B cell (primary cell): Measurements from ENCODE around the gene TBXA2R. TPM values are rescaled to one million over a fixed set of nuclear protein-coding genes. Genes with fewer than 3 reads are reported as not detected.

Source experiments
- ATAC-seq: fragments of 200-7000 bp; cut with Tn5 transposase; one replicate; pipeline ENCODE4 v1.10.0; 2021; ENCODE audit warnings: low read depth, mild to moderate bottlenecking, moderate number of reproducible peaks, moderate library complexity
- CTCF ChIA-PET: fragments of 350-600 bp; sonication (Branson Sonifier 250); formaldehyde crosslinking; loops from one replicate; lab custom pipeline; 2021; ENCODE audit warnings: antibody characterized with exemption, inconsistent platforms; lab: Charles Lee
- POLR2A ChIA-PET: fragments of 350-600 bp; sonication (Branson Sonifier 250); formaldehyde crosslinking; loops from one replicate; lab custom pipeline; 2021; ENCODE audit warnings: antibody characterized with exemption; lab: Charles Lee
- DNase-seq: peaks from one replicate; pipeline ENCODE4 v3.0.0; 2013
- H2AFZ ChIP-seq: 2 replicates; pipeline ENCODE4 v1.6.1; 2012; ENCODE audit warnings: mild to moderate bottlenecking, low read depth, low read length; ENCODE audit not compliant: insufficient read depth, poor library complexity, severe bottlenecking
- H3K27ac ChIP-seq, 2 donors: 1 replicate in 1 of 2; 2 replicates in 1 of 2; pipeline ENCODE4 v1.5.1; 2012 to 2013; ENCODE audit warnings: low read length in 2 of 2, mild to moderate bottlenecking in 2 of 2, moderate library complexity in 1 of 2
- H3K27me3 ChIP-seq, 4 experiments: fragments of 200-600 bp in 1 of 4; sonication (generic) in 1 of 4; replicated peaks in 1 of 4; 1 replicate in 2 of 4; 2 replicates in 2 of 4; pipeline versions ENCODE4 v1.6.1 to v1.7.0; 2013 to 2016; ENCODE audit warnings: low read length in 3 of 4, mild to moderate bottlenecking in 2 of 4, mixed read lengths in 1 of 4, moderate library complexity in 1 of 4; ENCODE audit not compliant: insufficient read depth in 4 of 4, control insufficient read depth in 3 of 4; ENCODE audit errors: control extremely low read depth in 1 of 4
- H3K36me3 ChIP-seq, 2 experiments: replicated peaks in 1 of 2; 1 replicate in 1 of 2; 2 replicates in 1 of 2; pipeline versions ENCODE4 v1.6.1 to v1.7.1; 2013; ENCODE audit warnings: low read length in 1 of 2; ENCODE audit not compliant: insufficient read depth in 2 of 2, control insufficient read depth in 1 of 2; ENCODE audit errors: control extremely low read depth in 1 of 2, extremely low read depth in 1 of 2
- H3K4me1 ChIP-seq, 2 donors: fragments of 200-600 bp in 1 of 2; sonication (generic) in 1 of 2; 1 replicate in 1 of 2; 2 replicates in 1 of 2; pipeline versions ENCODE4 v1.5.1 to v1.6.1; 2013 to 2017; ENCODE audit warnings: low read length in 2 of 2; ENCODE audit not compliant: control insufficient read depth in 2 of 2, insufficient read depth in 2 of 2
- H3K4me2 ChIP-seq: replicated peaks from 2 replicates; pipeline ENCODE3; 2012; ENCODE audit warnings: mild to moderate bottlenecking, low read depth, low read length; ENCODE audit not compliant: poor library complexity, severe bottlenecking
- H3K4me3 ChIP-seq, 5 experiments: fragments of 200-600 bp in 1 of 5; sonication (generic) in 1 of 5; 1 replicate in 3 of 5; 2 replicates in 2 of 5; pipeline versions ENCODE4 v1.5.1 to v1.7.0; 2011 to 2016; ENCODE audit warnings: low read length in 4 of 5, mild to moderate bottlenecking in 4 of 5, low read depth in 2 of 5, control low read depth in 1 of 5, moderate library complexity in 1 of 5; ENCODE audit not compliant: insufficient read depth in 1 of 5; ENCODE audit errors: control extremely low read depth in 1 of 5, extremely low read depth in 1 of 5
- H3K79me2 ChIP-seq: fragments of 200-600 bp; sonication (generic); one replicate; pipeline ENCODE4 v1.6.0; 2016; ENCODE audit warnings: low read length; ENCODE audit not compliant: control insufficient read depth, insufficient read depth
- H3K9ac ChIP-seq: fragments of 200-600 bp; sonication (generic); 2 replicates; pipeline ENCODE4 v1.6.1; 2017; ENCODE audit warnings: mild to moderate bottlenecking, low read length, moderate library complexity
- H3K9me3 ChIP-seq, 3 donors: one replicate each; pipeline versions ENCODE4 v1.6.1 to v1.7.1; 2013; ENCODE audit warnings: low read length in 2 of 3; ENCODE audit not compliant: control insufficient read depth in 2 of 3, insufficient read depth in 1 of 3; ENCODE audit errors: control extremely low read depth in 1 of 3
- H4K20me1 ChIP-seq: 2 replicates; pipeline ENCODE4 v1.6.0; 2012; ENCODE audit warnings: mild to moderate bottlenecking, low read length; ENCODE audit not compliant: insufficient read depth, control insufficient read depth, poor library complexity, severe bottlenecking
- H3K27ac Mint-ChIP-seq: one replicate; pipeline ENCODE4 v1.8.0; 2021; ENCODE audit warnings: mixed read lengths
- H3K27me3 Mint-ChIP-seq: one replicate; pipeline ENCODE4 v1.8.0; 2021; ENCODE audit warnings: mixed read lengths
- H3K4me1 Mint-ChIP-seq: one replicate; pipeline ENCODE4 v1.8.0; 2021; ENCODE audit warnings: mixed read lengths
- H3K4me3 Mint-ChIP-seq: one replicate; pipeline ENCODE4 v1.8.0; 2021; ENCODE audit warnings: mixed read lengths
- H3K9me3 Mint-ChIP-seq: one replicate; pipeline ENCODE4 v1.8.0; 2022; ENCODE audit warnings: mixed read lengths; ENCODE audit not compliant: insufficient read depth
- CTCF ChIP-seq: fragments of 200-600 bp; IDR thresholded peaks from one replicate; pipeline ENCODE4 v1.8.0; 2022; ENCODE audit warnings: antibody characterized with exemption, mild to moderate bottlenecking
- EZH2 ChIP-seq: IDR thresholded peaks from 2 replicates; pipeline ENCODE4 v1.6.1; 2012; ENCODE audit warnings: borderline replicate concordance, low read depth, mild to moderate bottlenecking, moderate library complexity, low read length; ENCODE audit not compliant: insufficient read depth, poor library complexity, severe bottlenecking
- whole genome bisulfite sequencing: methylation state at CpG from one replicate; pipeline ENCODE4 v1.1.5; 2013; ENCODE audit warnings: missing lambda C conversion rate; ENCODE audit not compliant: insufficient coverage; 5-methylcytosine and 5-hydroxymethylcytosine counted together
- intact Hi-C: fragments of 100-400 bp; cut with micrococcal nuclease; formaldehyde crosslinking; loops from one replicate; pipeline ENCODE4 v1.10.0; 2022
- polyA plus RNA-seq: library from polyadenylated mRNA; depleted of rRNA; stranded (reverse); fragments of >200 nt; gene quantifications from 2 replicates; pipeline ENCODE4 v1.2.3, GENCODE V29; 2012
- total RNA-seq, 2 donors: library from RNA; stranded (reverse); fragments of 120-200 nt in 1 of 2; gene quantifications; 1 replicate in 1 of 2; 2 replicates in 1 of 2; pipeline versions ENCODE4 v1.2.3 to v1.2.4, GENCODE V29; 2013 to 2022

Gene TBXA2R
- total and polyA plus RNA-seq, 2 donors (not counting 1 experiment from before 2014, with no cell fraction given) = 3.9 to 7.9 TPM

- H3K4me2 ChIP-seq = peak overlapping the region; percentile 97
- Mint-ChIP-seq H3K27ac (peak overlapping the region; percentile 22), H3K27me3 (no peaks in the 10 kb centered on the region), H3K4me3 (peak overlapping the region; percentile 69), H3K9me3 (no peaks in the 10 kb centered on the region), H3K4me1 (peaks cover 21% of the 10 kb centered on the region)
- 23% methylated on average over 20 of the region's 22 CpGs for WGBS
- H2AFZ ChIP-seq = peak overlapping the region; percentile 84
- H3K79me2 ChIP-seq = peaks cover 7% of the 10 kb centered on the region
- H3K4me1 ChIP-seq = peaks cover 36 to 49% of the 10 kb centered on the region in 2 donors
- peaks cover 0 to 13% of the 10 kb centered on the region in 2 experiments for H3K36me3 ChIP-seq
- H3K27ac ChIP-seq = no peak overlapping the region
- peak overlapping the region in 4 of 5 experiments; percentile 49 to 71 (median 64) for H3K4me3 ChIP-seq
- peaks cover 0 to 4% (median 0%) of the 10 kb centered on the region in 4 experiments for H3K27me3 ChIP-seq
- DNase-seq (no peak), ATAC-seq (no peak)
- TF ChIP-seq CTCF = no peak
- no peak for TF ChIP-seq EZH2
- POLR2A ChIA-PET = no interaction called here
- H3K9me3 ChIP-seq = peaks cover 0 to 25% (median 0%) of the 10 kb centered on the region in 3 donors
- peak overlapping the region; percentile 74 for H3K9ac ChIP-seq
- CTCF ChIA-PET = interaction anchor here (0.6 to 1.9 kb wide), 3 partner anchors 11 to 98 kb away, joined by 4 to 9 read pairs (median 5); no protein-coding TSS in a partner anchor
- H4K20me1 ChIP-seq = no peaks in the 10 kb centered on the region
- intact Hi-C loops = loop anchor here (5.0 kb wide), 1 partner anchor 50 kb away; the partner anchor contains the start of gene MFSD12
These were observed 816 bp upstream of the TBXA2R start for GRCh38 chr19:3607303-3608078.
